C4-2B (cell line): ENCODE measurements around the gene NES.

Source experiments
- CTCF ChIP-seq: fragments of 450-650 bp; conservative IDR thresholded peaks from 2 replicates; pipeline ENCODE4 v1.5.1; 2017; ENCODE audit warnings: mild to moderate bottlenecking
- ZFX ChIP-seq: fragments of 450-650 bp; IDR thresholded peaks from 2 replicates; pipeline ENCODE4 v1.6.1; 2017

- TF ChIP-seq CTCF (no peak), ZFX (no peak)
Observed at GRCh38 chr1:156665539-156665938, 11.7 kb downstream of the NES start.
